Panc1 (cell line): ENCODE measurements around the gene TSHZ2.

Source experiments
- TCF7L2 ChIP-seq: IDR thresholded peaks from 2 replicates; pipeline ENCODE4 v1.6.1; 2011; ENCODE audit warnings: mild to moderate bottlenecking, low read depth, low read length, inconsistent platforms
- TF ChIP-seq, protein P1 (sequence below): fragments of 450-650 bp; IDR thresholded peaks from 2 replicates; pipeline ENCODE4 v1.5.1; 2017; ENCODE audit warnings: mild to moderate bottlenecking

- TF ChIP-seq, protein P1, sequence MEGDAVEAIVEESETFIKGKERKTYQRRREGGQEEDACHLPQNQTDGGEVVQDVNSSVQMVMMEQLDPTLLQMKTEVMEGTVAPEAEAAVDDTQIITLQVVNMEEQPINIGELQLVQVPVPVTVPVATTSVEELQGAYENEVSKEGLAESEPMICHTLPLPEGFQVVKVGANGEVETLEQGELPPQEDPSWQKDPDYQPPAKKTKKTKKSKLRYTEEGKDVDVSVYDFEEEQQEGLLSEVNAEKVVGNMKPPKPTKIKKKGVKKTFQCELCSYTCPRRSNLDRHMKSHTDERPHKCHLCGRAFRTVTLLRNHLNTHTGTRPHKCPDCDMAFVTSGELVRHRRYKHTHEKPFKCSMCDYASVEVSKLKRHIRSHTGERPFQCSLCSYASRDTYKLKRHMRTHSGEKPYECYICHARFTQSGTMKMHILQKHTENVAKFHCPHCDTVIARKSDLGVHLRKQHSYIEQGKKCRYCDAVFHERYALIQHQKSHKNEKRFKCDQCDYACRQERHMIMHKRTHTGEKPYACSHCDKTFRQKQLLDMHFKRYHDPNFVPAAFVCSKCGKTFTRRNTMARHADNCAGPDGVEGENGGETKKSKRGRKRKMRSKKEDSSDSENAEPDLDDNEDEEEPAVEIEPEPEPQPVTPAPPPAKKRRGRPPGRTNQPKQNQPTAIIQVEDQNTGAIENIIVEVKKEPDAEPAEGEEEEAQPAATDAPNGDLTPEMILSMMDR: no peak
- TF ChIP-seq TCF7L2: no peak
These were observed 23.7 kb upstream of the TSHZ2 start for GRCh38 chr20:52948491-52948890.
